Thoracic aorta (tissue), 2 donors: ENCODE data around the gene SMIM44. TPM values are rescaled to one million over a fixed set of nuclear protein-coding genes. Genes with fewer than 3 reads are reported as not detected.

Experiments used
- ATAC-seq: fragments of 150-250 bp; one replicate; pipeline ENCODE4 v1.8.0; 2017; ENCODE audit warnings: low read depth; ENCODE audit not compliant: insufficient number of reproducible peaks, low FRiP score
- DNase-seq: peaks from one replicate; pipeline ENCODE4 v3.0.0-alpha.2; 2020; ENCODE audit warnings: low spot score
- H3K27ac ChIP-seq, 2 donors: fragments of 200-600 bp; sonication (generic); 1 replicate in 1 of 2; 2 replicates in 1 of 2; pipeline ENCODE4 v1.5.1; 2016; ENCODE audit warnings: mild to moderate bottlenecking in 2 of 2, moderate library complexity in 2 of 2
- H3K27me3 ChIP-seq: fragments of 200-600 bp; sonication (generic); replicated peaks from 2 replicates; pipeline ENCODE4 v1.6.0; 2016; ENCODE audit warnings: mild to moderate bottlenecking; ENCODE audit not compliant: insufficient read depth
- H3K36me3 ChIP-seq: fragments of 200-600 bp; sonication (generic); one replicate; pipeline ENCODE4 v1.5.1; 2016
- H3K4me1 ChIP-seq, 2 donors: fragments of 200-600 bp; sonication (generic); 1 replicate in 1 of 2; 2 replicates in 1 of 2; pipeline versions ENCODE4 v1.5.1 to v1.6.0; 2016; ENCODE audit warnings: low read depth in 2 of 2, mild to moderate bottlenecking in 1 of 2; ENCODE audit not compliant: control insufficient read depth in 1 of 2
- H3K4me3 ChIP-seq: fragments of 200-600 bp; sonication (generic); 2 replicates; pipeline ENCODE4 v1.5.1; 2016; ENCODE audit warnings: mild to moderate bottlenecking
- H3K9me3 ChIP-seq: fragments of 200-600 bp; sonication (generic); 2 replicates; pipeline ENCODE4 v1.5.1; 2016
- total RNA-seq, 2 donors: library from RNA; depleted of rRNA; stranded (reverse); fragments of >200 nt; gene quantifications; one replicate each; pipeline versions ENCODE4 v1.1.0 to v1.2.3, GENCODE V29; 2016
- TF ChIP-seq, protein P1 (sequence below): fragments of 200-600 bp; sonication (generic); IDR thresholded peaks from one replicate; pipeline ENCODE4 v1.5.1; 2019; ENCODE audit warnings: antibody characterized with exemption

Gene SMIM44
- total RNA-seq, 2 donors from 2014 or later = not detected

DNA sequence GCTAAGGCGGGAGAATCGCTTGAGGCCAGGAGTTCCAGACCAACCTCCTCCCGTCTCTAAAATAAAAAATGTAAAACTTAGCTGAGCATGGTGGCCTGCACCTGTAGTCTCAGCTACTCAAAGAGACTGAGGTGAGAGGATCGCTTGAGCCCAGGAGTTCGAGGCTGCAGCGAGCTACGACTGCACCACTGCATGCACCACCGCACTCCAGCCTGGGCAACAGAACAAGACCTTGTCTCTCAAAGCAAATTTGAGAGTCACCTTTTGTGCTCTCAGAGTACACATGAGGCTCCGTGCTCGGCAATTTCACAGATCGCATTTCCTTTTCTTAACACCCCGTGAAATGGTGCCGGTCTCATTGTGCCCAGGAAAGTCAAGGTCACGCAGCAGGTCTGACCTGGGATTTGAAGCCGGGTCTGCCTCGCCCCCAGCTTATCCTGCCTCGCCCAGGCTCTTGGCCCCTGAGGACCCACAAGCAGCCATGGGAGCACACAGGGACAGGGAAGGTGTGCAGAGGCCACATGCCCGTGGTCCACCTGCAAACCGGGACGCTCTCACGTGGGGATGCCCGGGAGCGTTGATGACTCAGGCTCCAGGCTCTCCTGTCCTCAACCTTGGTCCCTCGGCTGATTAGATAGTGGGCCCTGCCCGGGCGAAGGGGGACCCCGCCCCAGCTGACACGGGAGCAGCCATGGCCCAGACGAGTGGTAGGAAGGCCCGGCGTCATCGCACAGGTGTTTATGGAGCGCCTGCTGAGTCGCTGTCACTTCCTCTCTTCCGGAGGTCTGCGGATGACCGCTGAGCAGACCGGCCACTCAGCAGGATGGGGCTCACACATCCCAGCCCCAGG, 1.8 kb downstream of the SMIM44 start:
- no peak for DNase-seq
- Histone ChIP-seq H3K9me3 (no peaks in the 10 kb centered on the region), H3K36me3 (no peaks in the 10 kb centered on the region), H3K27me3 (no peaks in the 10 kb centered on the region), H3K27ac (no peak overlapping the region), H3K4me3 (no peak overlapping the region), H3K4me1 (no peaks in the 10 kb centered on the region)
- TF ChIP-seq, protein P1, sequence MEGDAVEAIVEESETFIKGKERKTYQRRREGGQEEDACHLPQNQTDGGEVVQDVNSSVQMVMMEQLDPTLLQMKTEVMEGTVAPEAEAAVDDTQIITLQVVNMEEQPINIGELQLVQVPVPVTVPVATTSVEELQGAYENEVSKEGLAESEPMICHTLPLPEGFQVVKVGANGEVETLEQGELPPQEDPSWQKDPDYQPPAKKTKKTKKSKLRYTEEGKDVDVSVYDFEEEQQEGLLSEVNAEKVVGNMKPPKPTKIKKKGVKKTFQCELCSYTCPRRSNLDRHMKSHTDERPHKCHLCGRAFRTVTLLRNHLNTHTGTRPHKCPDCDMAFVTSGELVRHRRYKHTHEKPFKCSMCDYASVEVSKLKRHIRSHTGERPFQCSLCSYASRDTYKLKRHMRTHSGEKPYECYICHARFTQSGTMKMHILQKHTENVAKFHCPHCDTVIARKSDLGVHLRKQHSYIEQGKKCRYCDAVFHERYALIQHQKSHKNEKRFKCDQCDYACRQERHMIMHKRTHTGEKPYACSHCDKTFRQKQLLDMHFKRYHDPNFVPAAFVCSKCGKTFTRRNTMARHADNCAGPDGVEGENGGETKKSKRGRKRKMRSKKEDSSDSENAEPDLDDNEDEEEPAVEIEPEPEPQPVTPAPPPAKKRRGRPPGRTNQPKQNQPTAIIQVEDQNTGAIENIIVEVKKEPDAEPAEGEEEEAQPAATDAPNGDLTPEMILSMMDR = no peak
- no peak for ATAC-seq

DNA sequence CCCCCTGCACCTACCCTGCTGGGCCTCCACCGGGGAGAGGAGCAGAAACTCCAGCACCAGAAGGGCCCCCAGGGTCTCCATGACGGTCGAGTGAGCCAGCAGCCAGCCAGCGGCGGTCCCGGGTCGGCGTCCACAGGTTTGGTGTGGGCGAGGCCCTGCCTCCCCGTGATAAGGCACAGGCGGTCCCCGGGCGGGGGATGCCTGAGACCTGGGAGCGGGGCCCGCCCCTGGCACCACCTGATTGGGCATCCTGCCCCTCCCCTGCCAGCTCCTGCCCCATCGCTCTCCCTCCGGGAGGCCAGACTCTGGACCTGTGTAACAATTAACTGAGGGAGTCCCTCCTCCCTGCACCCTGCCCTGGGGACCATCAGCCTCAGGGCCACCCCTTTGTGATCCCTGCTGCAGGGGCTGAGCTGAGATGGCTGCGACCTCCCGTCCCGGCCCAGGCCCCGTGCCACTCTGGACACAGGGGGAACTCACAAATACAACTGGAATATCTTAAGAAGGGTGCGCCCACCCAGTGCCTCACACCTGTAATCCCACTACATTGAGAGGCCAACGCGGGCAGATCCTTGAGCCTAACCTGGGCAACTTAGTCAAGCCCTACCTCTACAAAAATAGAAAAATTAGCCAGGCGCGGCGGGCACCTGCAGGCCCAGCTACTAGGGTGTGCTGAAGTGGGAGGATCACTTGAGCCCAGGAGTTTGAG, 2.7 kb downstream of the SMIM44 start, which contains the start of gene SMIM24:
SMIM24 (minus strand) TSS at position 143 of the 709 bp plus-strand sequence; CDS start at position 81, 62 bp downstream.
- H3K4me3 ChIP-seq = no peak within 1 kb of the TSS
- no peak within 1 kb of the TSS for H3K27ac ChIP-seq
- no peaks in the 10 kb centered on the region for H3K27me3 ChIP-seq
- TF ChIP-seq, protein P1 = no peak
- DNase-seq (no peak), ATAC-seq (no peak)
- no peaks in the 10 kb centered on the region for H3K4me1 ChIP-seq
- H3K36me3 ChIP-seq = no peaks in the 10 kb centered on the region
- H3K9me3 ChIP-seq = no peaks in the 10 kb centered on the region

DNA sequence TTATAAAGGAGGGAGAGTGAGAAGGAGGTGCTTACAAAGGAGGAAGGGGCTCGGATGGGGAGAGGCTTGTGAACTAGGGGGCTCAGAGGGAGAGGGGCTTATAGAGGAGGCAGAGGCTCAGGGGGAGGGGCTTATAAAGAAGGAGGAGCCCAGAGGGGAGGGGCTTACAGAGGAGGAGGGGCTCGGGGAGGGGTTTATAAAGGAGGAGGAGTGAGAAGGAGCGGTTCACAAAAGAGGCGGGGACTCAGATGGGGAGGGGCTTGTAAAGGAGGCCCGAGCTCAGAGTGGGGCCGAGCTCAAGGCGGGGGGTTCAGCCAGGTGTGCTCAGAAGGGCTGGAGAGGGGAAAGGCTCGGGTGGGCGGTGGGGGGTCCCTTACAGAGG, 3.4 kb downstream of the SMIM44 start:
- no peaks in the 10 kb centered on the region for H3K27me3 ChIP-seq
- H3K27ac ChIP-seq = no peak overlapping the region
- no peak overlapping the region for H3K4me3 ChIP-seq
- ATAC-seq = no peak
- no peaks in the 10 kb centered on the region for H3K4me1 ChIP-seq
- H3K36me3 ChIP-seq = no peaks in the 10 kb centered on the region
- no peak for DNase-seq
- TF ChIP-seq, protein P1 = no peak
- H3K9me3 ChIP-seq = no peaks in the 10 kb centered on the region

DNA sequence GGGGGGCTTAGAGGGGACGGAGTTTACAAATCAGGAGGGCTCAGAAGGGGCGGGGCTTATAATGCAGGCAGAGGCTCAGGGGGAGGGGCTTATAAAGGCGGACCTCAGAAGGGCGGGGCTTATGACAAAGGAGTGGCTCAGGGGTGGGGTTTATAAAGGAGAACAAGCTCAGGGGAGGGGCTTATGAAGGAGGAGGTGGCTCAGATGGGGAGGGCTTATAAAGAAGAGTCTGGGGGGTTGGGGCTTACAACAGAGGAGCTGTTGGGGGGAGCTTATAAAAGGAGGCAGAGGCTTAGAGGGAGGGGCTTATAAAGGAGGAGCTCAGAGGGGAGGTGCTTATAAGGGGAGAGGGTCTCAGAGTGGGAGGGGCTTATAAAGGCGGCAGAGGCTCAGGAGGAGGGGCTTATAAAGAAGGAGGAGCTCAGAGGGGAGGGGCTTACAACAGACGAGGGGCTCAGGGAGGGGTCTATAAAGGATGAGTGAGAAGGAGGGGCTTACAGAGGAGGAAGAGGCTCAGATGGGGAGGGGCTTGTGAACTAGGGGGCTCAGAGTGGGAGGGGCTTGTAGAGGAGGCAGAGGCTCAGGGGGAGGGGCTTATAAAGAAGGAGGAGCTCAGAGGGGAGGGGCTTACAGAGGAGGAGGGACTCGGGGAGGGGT, 3.9 kb downstream of the SMIM44 start:
- ATAC-seq = no peak
- no peak overlapping the region for H3K27ac ChIP-seq
- no peaks in the 10 kb centered on the region for H3K9me3 ChIP-seq
- H3K36me3 ChIP-seq = no peaks in the 10 kb centered on the region
- no peaks in the 10 kb centered on the region for H3K4me1 ChIP-seq
- no peaks in the 10 kb centered on the region for H3K27me3 ChIP-seq
- TF ChIP-seq, protein P1 = no peak
- H3K4me3 ChIP-seq = no peak overlapping the region
- no peak for DNase-seq
